ENCODE data around the gene RBBP7.
"Not testable (repeated sequence)": the region's sequence is repeated elsewhere in the genome, so short reads cannot be mapped to it uniquely, and the experiment has no call there.

RBBP7 gene

DNA sequence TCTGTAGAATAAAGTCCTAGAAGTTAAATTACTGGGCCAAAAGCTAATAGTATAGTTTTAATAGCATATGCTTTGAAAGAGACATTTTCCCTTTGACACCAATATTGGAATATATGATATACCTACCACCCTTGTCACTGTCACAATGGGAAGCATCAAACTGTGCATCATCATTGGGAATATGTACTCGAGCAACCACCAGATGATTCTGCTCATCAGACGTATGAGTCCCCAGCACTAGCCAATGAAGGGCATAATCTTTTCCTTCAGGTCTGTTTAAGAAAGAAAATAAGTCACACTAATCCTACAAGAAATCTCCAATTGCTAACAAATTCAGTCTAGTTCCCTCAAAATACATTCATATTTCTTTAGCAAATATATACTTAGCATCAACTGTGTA, 7.3 kb downstream of the RBBP7 start:
- DNase-seq: no peak

GRCh38 chrX:16856744-16857143, 13.4 kb downstream of the RBBP7 start:
- DNase-seq: no peak

DNA sequence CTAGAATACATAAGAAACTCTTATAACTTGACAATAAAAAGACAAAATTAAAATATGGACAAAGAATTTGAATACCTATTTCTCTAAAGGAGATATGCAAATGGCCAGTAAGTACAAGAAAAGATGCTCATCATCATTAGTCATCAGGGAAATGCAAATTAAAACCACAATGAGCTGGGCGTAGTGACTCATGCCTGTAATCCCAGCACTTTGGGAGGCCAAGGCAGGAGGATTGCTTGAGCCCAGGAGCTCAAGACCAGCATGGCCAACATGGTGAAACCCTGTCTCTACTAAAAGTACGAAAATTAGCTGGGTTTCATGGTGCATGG, 14.1 kb downstream of the RBBP7 start:
- not testable (repeated sequence) for DNase-seq

- no peak for DNase-seq
Observed at GRCh38 chrX:16855363-16856075, 14.6 kb downstream of the RBBP7 start.

- no peak for DNase-seq
Observed at GRCh38 chrX:16853537-16853936, 16.6 kb downstream of the RBBP7 start.

DNA sequence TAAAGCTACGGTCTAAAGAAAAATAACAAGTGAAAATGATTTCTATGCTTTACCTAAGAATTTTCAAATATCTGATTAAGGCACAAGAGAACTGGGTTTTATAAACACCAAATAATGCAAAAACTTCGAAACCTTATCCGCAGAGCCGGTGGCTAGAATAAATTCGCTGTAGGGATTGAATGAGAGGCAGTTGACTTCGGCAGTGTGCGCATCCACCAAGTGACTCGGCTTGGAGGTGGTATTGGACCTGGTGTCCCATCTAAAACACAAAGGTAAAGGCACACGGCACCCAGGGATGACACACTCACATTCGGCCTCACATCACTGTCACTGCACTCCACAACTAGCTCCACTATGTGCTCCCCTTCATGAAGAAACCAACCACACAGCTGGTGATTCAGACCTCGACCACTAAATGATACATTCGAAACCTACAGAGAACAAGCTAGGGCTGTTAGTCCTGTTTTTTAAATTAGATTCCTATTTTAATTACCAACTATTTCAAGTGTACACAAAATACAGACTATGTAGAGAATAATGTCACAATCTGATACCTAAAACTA, 17.5 kb downstream of the RBBP7 start:
- DNase-seq: no peak

GRCh38 chrX:16851827-16852226, 18.3 kb downstream of the RBBP7 start:
- DNase-seq: no peak

DNA sequence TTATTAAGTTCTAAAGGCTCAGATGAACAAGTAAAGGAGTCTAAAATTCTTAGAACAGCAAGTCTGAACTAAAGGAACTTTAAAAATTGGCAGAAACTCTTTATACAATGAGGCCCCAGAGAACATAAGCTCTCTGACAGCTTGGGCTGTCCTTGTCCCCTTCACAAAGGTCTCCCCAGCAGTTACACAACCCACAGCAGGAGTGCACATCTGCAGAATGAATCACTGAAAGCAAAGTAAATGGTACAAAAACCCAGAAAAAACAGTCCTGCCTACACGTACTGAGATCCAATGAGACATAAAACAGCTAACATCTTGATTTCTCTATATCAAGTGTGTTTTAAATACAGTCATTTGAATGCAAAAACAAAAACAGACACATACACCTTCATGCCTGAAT, 18.7 kb downstream of the RBBP7 start:
- no peak for DNase-seq

GRCh38 chrX:16848541-16848940, 21.6 kb downstream of the RBBP7 start:
- DNase-seq: no peak

DNA sequence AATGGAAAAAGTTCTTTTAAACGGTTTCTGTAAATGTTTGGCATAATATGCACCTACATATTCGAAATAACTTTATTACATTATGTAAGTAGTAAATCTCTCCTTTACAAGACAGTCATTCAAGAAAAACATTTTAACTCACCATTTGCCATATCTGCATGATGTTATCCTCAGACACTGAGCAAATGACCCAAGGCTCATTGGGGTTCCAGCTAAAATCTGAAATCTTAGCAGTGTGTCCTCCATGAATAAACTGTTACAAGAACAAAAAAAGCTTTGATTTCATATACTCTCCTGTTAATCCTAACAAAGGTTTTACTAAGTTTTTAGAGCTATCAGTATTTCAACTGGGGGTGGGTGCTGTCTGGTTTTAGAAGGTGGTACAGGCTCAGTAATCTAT, 24.5 kb downstream of the RBBP7 start:
- no peak for DNase-seq

DNA sequence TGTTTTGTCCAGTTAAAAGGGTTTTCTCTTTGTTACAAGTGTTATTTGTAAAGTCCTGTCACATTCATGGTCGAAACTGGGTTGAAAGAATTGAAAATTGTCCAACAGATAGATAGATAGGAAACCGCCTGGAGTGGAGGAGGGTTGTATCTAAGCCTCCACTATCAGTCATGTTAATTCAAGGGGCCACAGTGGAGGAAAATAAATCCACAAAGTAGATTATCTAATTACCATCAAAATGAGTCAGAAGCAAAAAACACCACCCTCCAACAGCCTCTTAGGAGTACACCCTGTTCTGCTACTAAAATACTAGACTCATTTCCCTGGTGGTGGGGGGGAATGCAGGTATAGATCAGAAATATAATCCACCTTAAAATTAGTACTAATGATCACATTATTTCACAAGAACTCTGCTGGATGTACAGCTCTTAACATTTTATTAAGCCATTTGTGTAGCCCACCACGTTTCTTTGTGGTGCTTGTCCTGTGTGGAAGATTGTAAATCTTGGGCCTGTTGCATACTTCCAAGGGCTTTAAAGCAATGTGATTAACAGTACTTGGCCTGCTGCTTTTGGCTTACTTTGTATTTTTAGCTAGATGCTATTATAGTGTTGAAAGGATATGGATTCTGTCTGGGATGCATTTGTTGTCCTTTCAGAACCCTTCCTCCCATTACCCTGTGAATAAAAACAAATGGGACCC, 26.8 kb downstream of the RBBP7 start:
- DNase-seq: no peak

DNA sequence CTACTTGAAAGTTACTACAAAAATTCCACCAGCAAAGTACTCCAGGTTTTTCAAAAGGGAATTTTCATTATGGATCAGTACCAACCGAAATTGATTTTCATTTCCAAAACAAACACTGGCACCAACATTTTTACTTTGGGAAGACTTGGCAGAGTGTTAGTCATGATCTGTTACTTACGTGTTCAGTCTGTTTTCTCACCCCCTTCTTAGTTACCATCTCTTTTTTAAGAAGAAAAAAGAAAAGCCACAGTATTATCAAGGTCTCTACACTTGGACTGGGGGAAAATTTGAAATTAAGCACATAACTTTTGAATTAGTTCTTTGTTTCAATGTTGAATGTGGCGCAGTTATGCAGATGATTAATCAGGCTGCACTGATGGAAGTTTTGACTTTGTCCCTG, 27.5 kb downstream of the RBBP7 start:
- DNase-seq: no peak

DNA sequence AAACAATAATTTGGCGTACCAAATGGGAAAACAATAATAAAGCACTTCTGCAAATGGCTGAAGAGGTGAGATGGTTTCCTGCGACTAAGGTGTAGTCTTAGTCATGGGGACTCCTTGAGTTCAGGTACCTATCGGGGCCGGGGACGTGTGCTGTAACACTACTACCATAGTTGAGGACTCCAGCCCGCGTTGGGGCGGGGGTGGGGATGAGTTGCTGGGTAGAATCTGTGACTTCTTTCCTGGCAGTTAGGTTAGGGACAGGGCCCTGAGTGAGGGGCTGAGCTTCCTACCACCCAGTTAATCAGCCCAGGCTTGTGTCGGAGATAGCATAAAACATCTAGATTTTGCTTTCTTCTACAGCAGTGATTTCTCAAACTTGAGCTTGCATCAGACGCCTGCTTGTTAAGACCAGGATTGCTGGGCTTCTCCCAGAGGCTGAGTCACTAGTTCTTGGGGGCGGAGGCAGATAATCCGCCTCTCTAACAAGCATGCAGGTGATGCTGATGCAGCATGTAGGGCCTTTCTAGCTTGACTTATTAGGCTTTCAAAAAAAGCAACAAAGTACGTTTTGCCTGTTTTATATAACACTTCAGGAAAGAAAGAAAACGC, 30.2 kb downstream of the RBBP7 start:
- no peak for DNase-seq

- DNase-seq: no peak
Observed at GRCh38 chrX:16839219-16839851, 30.8 kb downstream of the RBBP7 start.

- no peak for DNase-seq
Observed at GRCh38 chrX:16838202-16839066, 31.7 kb downstream of the RBBP7 start.

DNA sequence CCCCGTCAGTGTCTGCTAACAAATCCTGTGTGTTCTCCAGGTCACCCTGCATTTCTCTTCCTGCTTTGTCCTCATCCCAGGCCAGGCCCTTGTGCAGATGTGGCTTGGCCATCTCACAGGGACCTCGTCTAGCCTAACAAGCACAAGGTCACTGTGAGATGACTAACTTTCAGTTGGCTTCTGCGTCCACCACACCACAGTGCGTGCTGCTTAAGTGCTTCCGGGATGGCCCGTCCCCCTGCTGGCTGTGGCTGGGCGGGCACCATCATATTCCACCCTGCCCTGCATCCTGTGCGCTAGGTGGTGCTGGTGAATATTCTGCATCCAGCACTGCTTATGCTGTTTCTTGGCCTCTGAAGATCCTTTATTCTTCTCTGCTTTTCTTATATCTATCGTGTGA, 33.8 kb downstream of the RBBP7 start:
- DNase-seq: no peak

DNA sequence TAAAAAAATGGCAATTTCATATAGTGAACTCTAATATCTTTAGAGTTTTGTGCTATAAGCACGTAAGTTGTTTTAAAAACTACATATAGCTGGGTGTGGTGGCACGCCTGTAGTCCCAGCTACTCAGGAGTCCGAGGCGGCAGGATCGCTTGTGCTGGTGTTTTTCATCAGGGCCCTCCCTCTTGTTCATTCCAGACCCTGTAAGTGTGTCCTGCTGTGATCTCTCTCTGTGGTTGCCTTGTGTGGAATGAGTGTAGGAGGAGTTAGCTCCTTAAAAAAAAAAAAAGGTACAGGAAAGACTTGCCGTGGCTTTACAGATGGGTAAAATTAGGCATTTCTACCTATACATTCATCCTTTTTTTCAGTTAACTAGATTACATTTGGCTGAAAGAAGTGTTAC, 35.4 kb downstream of the RBBP7 start:
- no peak for DNase-seq

DNA sequence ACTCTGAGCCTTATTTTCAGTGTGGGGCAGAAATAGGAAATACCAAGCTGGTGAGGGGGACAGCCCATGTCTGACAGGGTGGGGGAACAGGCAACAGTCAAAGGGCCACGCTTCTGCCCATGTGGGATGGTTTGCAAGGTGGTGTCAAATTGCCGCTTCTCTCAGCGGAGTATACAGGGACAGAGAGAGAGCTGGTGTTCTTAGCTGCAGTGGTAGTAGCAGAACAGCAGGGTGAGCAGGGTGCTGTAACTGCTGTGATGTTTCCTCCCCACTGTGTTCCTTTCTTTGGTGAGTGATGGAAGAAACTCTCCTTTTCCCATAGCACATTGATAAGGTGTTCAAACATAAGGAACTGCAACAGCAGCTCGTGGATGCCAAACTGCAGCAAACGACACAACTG, 37.9 kb downstream of the RBBP7 start:
- DNase-seq: no peak

DNA sequence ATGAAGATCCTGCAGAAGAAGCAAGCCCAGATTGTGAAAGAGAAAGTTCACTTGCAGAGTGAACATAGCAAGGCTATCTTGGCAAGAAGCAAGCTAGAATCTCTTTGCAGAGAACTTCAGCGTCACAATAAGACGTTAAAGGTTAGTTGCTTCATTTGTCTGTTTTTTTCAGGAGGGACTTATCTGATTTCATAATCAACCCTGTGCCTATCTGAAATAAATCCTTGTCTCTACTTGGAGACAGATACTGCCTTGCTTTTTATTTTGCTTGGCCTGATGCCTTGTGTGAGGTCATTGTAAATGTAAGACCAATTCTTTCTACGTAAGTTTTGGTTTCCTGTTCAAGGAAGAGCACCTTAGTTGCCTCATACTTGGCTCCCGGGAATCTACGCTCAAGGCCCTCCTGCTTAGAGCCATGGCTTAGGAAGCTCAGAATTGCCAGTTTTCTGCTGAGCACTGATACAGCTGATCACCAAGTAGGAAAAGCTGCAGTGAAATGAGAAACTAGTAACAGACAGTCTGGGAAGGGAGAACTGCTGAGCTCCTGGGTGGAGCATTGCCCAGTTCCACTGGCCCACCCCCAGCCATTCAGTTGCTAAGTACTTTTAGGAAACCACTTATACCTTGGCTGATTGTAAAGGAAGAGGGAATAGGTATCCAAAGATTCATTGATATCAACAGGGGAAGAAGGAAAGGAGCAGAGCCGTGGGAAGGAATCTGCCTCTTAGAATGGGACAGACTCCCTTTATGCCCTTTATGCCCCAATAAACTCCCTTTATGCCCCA, 41.8 kb downstream of the RBBP7 start:
- no peak for DNase-seq

- DNase-seq: no peak
Observed at GRCh38 chrX:16827225-16827624, 42.9 kb downstream of the RBBP7 start.

DNA sequence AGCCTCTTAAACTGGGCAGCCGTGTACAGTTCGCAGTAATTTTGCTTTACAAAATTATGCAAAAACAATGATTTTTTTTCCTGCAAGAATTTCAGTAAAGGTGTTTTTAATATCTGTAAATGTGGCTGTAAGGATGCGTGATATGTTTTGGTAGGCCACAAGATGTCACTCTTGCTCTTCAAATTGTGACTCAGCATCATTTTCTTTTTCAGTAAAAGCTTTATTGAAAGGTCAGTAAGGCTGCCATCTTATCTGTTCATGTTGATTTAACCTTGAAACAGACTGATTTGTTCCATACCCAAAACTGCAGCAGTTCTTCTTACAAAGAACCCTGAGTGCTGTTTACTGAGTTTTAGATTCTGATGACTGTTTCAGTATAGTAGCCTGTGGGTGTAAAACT, 44.0 kb downstream of the RBBP7 start:
- no peak for DNase-seq
